ENCODE data around the gene XKR8. TPM values are rescaled to one million over a fixed set of nuclear protein-coding genes. Genes with fewer than 3 reads are reported as not detected.
A peak's percentile ranks its signal among the peaks of the same experiment; 100 is the strongest.

XKR8 gene
- total RNA-seq, 1 experiment from 2014 or later = 17.2 TPM

GRCh38 chr1:27941671-27942540, 17.9 kb upstream of the XKR8 start:
- Histone ChIP-seq H3K4ac (ENCODE audit: low read depth, low read length) (no peak overlapping the region), H3K56ac (ENCODE audit: insufficient read length, low read depth, low read length) (no peak overlapping the region), H3K4me2 (ENCODE audit: insufficient read depth, insufficient read length, low read length) (no peak overlapping the region), H2BK5ac (ENCODE audit: insufficient read length, low read length) (no peak overlapping the region), H2BK120ac (ENCODE audit: low read depth, low read length, poor library complexity, severe bottlenecking) (no peak overlapping the region), H4K8ac (replicated peaks; ENCODE audit: insufficient read length, low read depth, low read length) (no peak overlapping the region), H4K20me1 (ENCODE audit: control insufficient read depth, insufficient read depth, insufficient read length) (no peaks in the 10 kb centered on the region), H2BK12ac (ENCODE audit: insufficient read length, low read depth, low read length) (no peak overlapping the region), H3T11ph (ENCODE audit: low read length) (no peak overlapping the region), H2AFZ (ENCODE audit: low read length) (no peak overlapping the region), H3K18ac (ENCODE audit: insufficient read length, low read depth, low read length) (no peak overlapping the region), H3K23me2 (ENCODE audit: insufficient read length, low read depth, low read length, poor library complexity, severe bottlenecking) (peaks cover 3% of the 10 kb centered on the region), H3K23ac (ENCODE audit: insufficient read length, low read depth, low read length) (no peak overlapping the region), H3K4me1 (ENCODE audit: insufficient read depth, low read length) (peaks cover 2% of the 10 kb centered on the region; the same call in 1 of the 2 replicates), H3K79me2 (ENCODE audit: insufficient read depth, low read length) (no peaks in the 10 kb centered on the region), H4K5ac (ENCODE audit: insufficient read length, low read depth, low read length) (no peak overlapping the region), H2BK15ac (ENCODE audit: low read depth, low read length) (no peak overlapping the region), H3K14ac (ENCODE audit: insufficient read depth, low read length) (no peak overlapping the region), H3K9me3 (ENCODE audit: control insufficient read depth, low read depth, low read length) (no peaks in the 10 kb centered on the region), H3K9ac (ENCODE audit: extremely low read depth, insufficient read length, low read length) (no peak overlapping the region), H3K79me1 (ENCODE audit: insufficient read depth, low read depth, low read length, poor library complexity, severe bottlenecking) (peaks cover 4% of the 10 kb centered on the region), H3K27me3 (ENCODE audit: insufficient read depth, low read length) (no peaks in the 10 kb centered on the region), H3K27ac (ENCODE audit: insufficient read length, low read depth, low read length) (no peak overlapping the region), H2BK20ac (ENCODE audit: low read depth, low read length, poor library complexity, severe bottlenecking) (no peak overlapping the region), H2AK5ac (ENCODE audit: insufficient read length, low read length) (no peak overlapping the region), H4K91ac (ENCODE audit: insufficient read length, low read depth, low read length) (no peak overlapping the region)
- H3K27ac Mint-ChIP-seq = peak overlapping the region in 1 of 3 experiments; percentile 83; a peak in 2 of 7 replicates
- no peaks in the 10 kb centered on the region for H3K27me3 Mint-ChIP-seq (ENCODE audit: low read depth)
- peaks cover 33% of the 10 kb centered on the region in 2 experiments for H3K4me1 Mint-ChIP-seq
- DNase-seq = no peak
- H3K36me3 Mint-ChIP-seq (ENCODE audit: insufficient read depth in 1 of 3, low read depth in 3 of 3) = peaks cover 10 to 48% (median 48%) of the 10 kb centered on the region in 3 experiments; a peak in 6 of 7 replicates
- H3K9me3 Mint-ChIP-seq = no peaks in the 10 kb centered on the region
- WGBS (ENCODE audit: extremely low coverage, insufficient read length, low lambda C conversion rate) = no CpG with 5 or more reads among the region's 12 CpGs
- TF ChIP-seq CTCF (conservative IDR thresholded peaks at IDR 0.05) = no peak
- no peak overlapping the region; a peak in 1 of 5 replicates for H3K4me3 Mint-ChIP-seq
